Measurements from ENCODE around the gene ODR4. TPM values are rescaled to one million over a fixed set of nuclear protein-coding genes. Genes with fewer than 3 reads are reported as not detected.

Gene ODR4
- total RNA-seq, 4 donors from 2014 or later, result 10.0 to 22.1 (median 15.3) TPM

DNA sequence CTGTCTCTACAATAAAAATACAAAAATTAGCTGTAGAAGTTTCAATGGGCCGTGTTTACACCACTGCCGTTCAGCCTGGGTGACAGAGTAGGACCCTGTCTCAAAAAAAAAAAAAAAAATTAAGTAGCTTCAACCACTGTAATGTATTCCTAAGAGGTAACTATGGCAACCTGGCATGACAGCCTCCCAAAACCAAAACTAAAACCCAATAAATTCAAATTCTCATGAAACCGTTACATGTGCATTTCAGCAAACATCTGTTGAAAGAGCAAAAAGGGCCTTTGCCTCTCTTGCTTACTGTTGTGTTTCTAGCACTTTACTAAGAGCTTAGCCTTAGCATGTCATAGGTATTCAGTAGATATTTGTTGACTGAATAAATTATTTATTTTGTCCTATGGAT lies 33.5 kb downstream of the ODR4 start:
- H3K9me3 ChIP-seq, result no peaks in the 10 kb centered on the region
- H3K27me3 ChIP-seq, result no peaks in the 10 kb centered on the region
- H3K4me1 ChIP-seq, result peaks cover 0 to 4% (median 0%) of the 10 kb centered on the region in 3 donors
- peaks cover 0 to 84% of the 10 kb centered on the region in 2 donors for H3K36me3 ChIP-seq
- H3K27ac ChIP-seq, result no peak overlapping the region
- H3K4me3 ChIP-seq, result no peak overlapping the region
- TF ChIP-seq, protein P1, sequence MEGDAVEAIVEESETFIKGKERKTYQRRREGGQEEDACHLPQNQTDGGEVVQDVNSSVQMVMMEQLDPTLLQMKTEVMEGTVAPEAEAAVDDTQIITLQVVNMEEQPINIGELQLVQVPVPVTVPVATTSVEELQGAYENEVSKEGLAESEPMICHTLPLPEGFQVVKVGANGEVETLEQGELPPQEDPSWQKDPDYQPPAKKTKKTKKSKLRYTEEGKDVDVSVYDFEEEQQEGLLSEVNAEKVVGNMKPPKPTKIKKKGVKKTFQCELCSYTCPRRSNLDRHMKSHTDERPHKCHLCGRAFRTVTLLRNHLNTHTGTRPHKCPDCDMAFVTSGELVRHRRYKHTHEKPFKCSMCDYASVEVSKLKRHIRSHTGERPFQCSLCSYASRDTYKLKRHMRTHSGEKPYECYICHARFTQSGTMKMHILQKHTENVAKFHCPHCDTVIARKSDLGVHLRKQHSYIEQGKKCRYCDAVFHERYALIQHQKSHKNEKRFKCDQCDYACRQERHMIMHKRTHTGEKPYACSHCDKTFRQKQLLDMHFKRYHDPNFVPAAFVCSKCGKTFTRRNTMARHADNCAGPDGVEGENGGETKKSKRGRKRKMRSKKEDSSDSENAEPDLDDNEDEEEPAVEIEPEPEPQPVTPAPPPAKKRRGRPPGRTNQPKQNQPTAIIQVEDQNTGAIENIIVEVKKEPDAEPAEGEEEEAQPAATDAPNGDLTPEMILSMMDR (IDR thresholded peaks at IDR 0.05), result no peak
- TF ChIP-seq POLR2A (IDR thresholded peaks at IDR 0.05) (no peak), POLR2AphosphoS5 (IDR thresholded peaks at IDR 0.05) (no peak), EP300 (IDR thresholded peaks at IDR 0.05) (no peak)
- WGBS, 2 donors (ENCODE audit: low coverage in 1 of 2), result 75 to 84% methylated on average over 1 to 3 of the region's 3 CpGs
- no peak for ATAC-seq

DNA sequence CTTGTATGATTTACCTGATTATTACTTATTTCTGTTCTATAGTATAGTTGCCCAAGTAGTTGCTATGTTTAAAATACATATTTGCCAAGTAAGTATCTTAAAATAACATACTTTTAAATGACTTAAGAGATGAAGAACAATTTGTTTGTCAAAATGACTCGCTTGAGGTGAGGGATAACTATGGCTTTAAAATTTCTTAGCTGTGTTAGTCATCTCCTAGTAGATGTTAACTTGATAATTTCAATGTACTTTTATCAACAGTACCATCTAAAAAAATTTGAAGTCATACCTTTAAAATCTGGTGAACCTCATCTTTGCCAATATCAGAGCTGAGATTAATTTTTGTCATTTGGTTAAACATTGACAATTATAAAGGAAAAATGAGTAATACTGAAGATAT lies 37.7 kb downstream of the ODR4 start:
- TF ChIP-seq, protein P1 (IDR thresholded peaks at IDR 0.05), result no peak
- TF ChIP-seq EP300 (IDR thresholded peaks at IDR 0.05) (no peak), POLR2AphosphoS5 (IDR thresholded peaks at IDR 0.05) (no peak), POLR2A (IDR thresholded peaks at IDR 0.05) (no peak)
- ATAC-seq, result no peak
- no peak overlapping the region for H3K27ac ChIP-seq
- H3K9me3 ChIP-seq, result no peaks in the 10 kb centered on the region
- H3K4me1 ChIP-seq, result no peaks in the 10 kb centered on the region
- H3K36me3 ChIP-seq, result peaks cover 0 to 71% of the 10 kb centered on the region in 2 donors
- H3K4me3 ChIP-seq, result no peak overlapping the region
- H3K27me3 ChIP-seq, result no peaks in the 10 kb centered on the region
- WGBS, 2 donors (ENCODE audit: low coverage in 1 of 2), result 86 to 91% methylated on average over 1 of the region's 1 CpG

DNA sequence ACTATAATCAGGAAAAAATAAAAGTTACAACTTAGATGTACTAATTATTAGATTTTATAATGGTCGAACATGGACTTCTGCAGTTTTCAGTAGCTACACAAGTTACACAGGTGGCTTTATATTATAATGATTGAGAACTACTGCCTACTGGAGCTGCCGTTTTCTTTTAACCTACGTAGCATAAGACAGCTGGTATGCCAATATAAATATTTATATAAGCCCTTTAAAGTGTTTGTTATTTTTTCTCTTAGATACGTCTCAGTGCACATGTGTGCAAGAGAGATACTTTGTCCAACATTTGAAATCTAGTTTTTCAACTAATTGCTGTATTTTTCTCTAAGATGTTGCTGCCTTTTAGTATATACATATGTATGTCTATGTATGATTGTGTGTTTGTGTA lies 42.9 kb downstream of the ODR4 start:
- TF ChIP-seq POLR2AphosphoS5 (IDR thresholded peaks at IDR 0.05), result no peak
- TF ChIP-seq, protein P1 (IDR thresholded peaks at IDR 0.05), result no peak
- TF ChIP-seq EP300 (IDR thresholded peaks at IDR 0.05), result no peak
- no peak for TF ChIP-seq POLR2A (IDR thresholded peaks at IDR 0.05)

DNA sequence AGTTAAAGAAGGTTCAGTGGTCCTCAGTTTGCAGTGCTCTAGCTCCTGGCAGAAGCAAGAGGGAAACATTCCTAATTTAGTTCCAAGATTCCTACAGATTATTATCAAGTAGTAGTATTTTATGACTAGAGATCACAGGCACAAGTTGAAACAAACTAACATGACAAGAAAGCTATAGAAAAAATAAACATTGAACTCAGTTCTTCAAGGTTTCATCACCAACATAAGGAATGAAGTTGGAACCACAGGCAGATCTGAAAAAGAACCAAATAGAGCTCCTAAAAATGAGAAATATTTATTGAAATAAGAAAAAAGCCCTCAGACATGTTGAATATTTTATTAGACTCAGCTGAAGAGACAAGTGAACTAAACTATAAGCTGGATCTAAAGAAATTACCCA lies 44.7 kb downstream of the ODR4 start:
- H3K27me3 ChIP-seq, result no peaks in the 10 kb centered on the region
- peaks cover 0 to 45% of the 10 kb centered on the region in 2 donors for H3K36me3 ChIP-seq
- H3K27ac ChIP-seq, result no peak overlapping the region
- no peak for ATAC-seq
- TF ChIP-seq, protein P1 (IDR thresholded peaks at IDR 0.05), result no peak
- TF ChIP-seq EP300 (IDR thresholded peaks at IDR 0.05) (no peak), POLR2A (IDR thresholded peaks at IDR 0.05) (no peak)
- no peak overlapping the region for H3K4me3 ChIP-seq
- no peaks in the 10 kb centered on the region for H3K4me1 ChIP-seq
- no peaks in the 10 kb centered on the region for H3K9me3 ChIP-seq

More for the DNA sequence above, 42.9 kb downstream of the ODR4 start:
- H3K36me3 ChIP-seq, result peaks cover 0 to 50% of the 10 kb centered on the region in 2 donors
- no peaks in the 10 kb centered on the region for H3K4me1 ChIP-seq
- 29 to 43% methylated on average over 4 of the region's 4 CpGs for WGBS, 2 donors (ENCODE audit: low coverage in 1 of 2)
- no peak for ATAC-seq
- H3K27ac ChIP-seq, result no peak overlapping the region
- H3K9me3 ChIP-seq, result no peaks in the 10 kb centered on the region
- H3K27me3 ChIP-seq, result no peaks in the 10 kb centered on the region
- H3K4me3 ChIP-seq, result no peak overlapping the region

DNA sequence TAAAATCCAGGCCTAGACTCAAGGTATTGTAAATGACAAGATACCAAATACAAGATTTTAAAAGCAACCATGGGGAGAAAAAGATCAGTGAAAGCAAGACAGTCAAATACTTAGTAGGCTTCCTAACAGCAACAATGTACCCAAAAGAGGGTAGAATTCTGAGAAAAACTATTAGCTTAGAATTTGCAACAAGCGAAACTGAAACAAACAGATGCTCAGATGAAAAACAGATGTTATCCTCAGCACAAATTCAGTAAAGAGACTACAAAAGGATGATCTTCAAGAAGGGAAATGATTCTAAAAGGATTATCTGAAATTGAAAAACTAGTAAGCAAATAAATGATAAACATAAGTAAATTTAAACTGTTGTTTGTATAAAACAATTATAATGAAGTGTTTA lies 45.3 kb downstream of the ODR4 start:
- Histone ChIP-seq H3K27ac (no peak overlapping the region), H3K9me3 (no peaks in the 10 kb centered on the region), H3K36me3 (peaks cover 0 to 42% of the 10 kb centered on the region in 2 donors), H3K4me3 (no peak overlapping the region), H3K4me1 (no peaks in the 10 kb centered on the region), H3K27me3 (no peaks in the 10 kb centered on the region)
- no peak for ATAC-seq
- TF ChIP-seq EP300 (IDR thresholded peaks at IDR 0.05), result no peak
- no peak for TF ChIP-seq POLR2A (IDR thresholded peaks at IDR 0.05)
- TF ChIP-seq, protein P1 (IDR thresholded peaks at IDR 0.05), result no peak
- no peak for TF ChIP-seq POLR2AphosphoS5 (IDR thresholded peaks at IDR 0.05)
- 50 to 54% methylated on average over 1 of the region's 1 CpG for WGBS, 2 donors (ENCODE audit: low coverage in 1 of 2)

Data from gastroesophageal sphincter (tissue), 4 donors.